Nephron (organoid): ENCODE measurements around the gene SPTAN1.
A peak's percentile ranks its signal among the peaks of the same experiment; 100 is the strongest.

Experiments used
- H3K27ac Mint-ChIP-seq, 3 experiments: 2 replicates each; pipeline ENCODE4 v1.8.0; 2020; ENCODE audit warnings: mixed read lengths in 3 of 3, mild to moderate bottlenecking in 2 of 3, moderate library complexity in 1 of 3
- H3K27me3 Mint-ChIP-seq: 2 replicates; pipeline ENCODE4 v1.8.0; 2021; ENCODE audit warnings: low read depth, mild to moderate bottlenecking, moderate library complexity, mixed read lengths
- H3K36me3 Mint-ChIP-seq: 2 replicates; pipeline ENCODE4 v1.8.0; 2020; ENCODE audit warnings: low read depth, mixed read lengths
- H3K4me1 Mint-ChIP-seq: 2 replicates; pipeline ENCODE4 v1.8.0; 2020; ENCODE audit warnings: mixed read lengths
- H3K4me3 Mint-ChIP-seq, 3 experiments: 2 replicates each; pipeline ENCODE4 v1.8.0; 2020; ENCODE audit warnings: mild to moderate bottlenecking in 3 of 3, mixed read lengths in 3 of 3, moderate library complexity in 2 of 3
- H3K9me3 Mint-ChIP-seq: 2 replicates; pipeline ENCODE4 v1.8.0; 2020; ENCODE audit warnings: mixed read lengths
- CTCF ChIP-seq, 3 experiments: fragments of 200-600 bp; sonication (generic); IDR thresholded peaks; one replicate each; pipeline ENCODE4 v1.5.0; 2021; ENCODE audit warnings: antibody characterized with exemption in 3 of 3; ENCODE audit not compliant: unreplicated experiment in 3 of 3

The SPTAN1 gene

GRCh38 chr9:128629136-128629535, 76.7 kb downstream of the SPTAN1 start:
- TF ChIP-seq CTCF (IDR thresholded peaks at IDR 0.05; ENCODE audit: unreplicated experiment in 3 of 3): no peak
- Mint-ChIP-seq H3K27ac (peak overlapping the region in 2 of 3 experiments; percentile 38 to 55), H3K4me3 (no peak overlapping the region), H3K27me3 (no peaks in the 10 kb centered on the region), H3K36me3 (peaks cover 66% of the 10 kb centered on the region), H3K9me3 (no peaks in the 10 kb centered on the region), H3K4me1 (no peaks in the 10 kb centered on the region)

GRCh38 chr9:128629852-128630545, 77.6 kb downstream of the SPTAN1 start:
- no peak for TF ChIP-seq CTCF (IDR thresholded peaks at IDR 0.05; ENCODE audit: unreplicated experiment in 3 of 3)
- H3K27me3 Mint-ChIP-seq: no peaks in the 10 kb centered on the region
- no peaks in the 10 kb centered on the region for H3K4me1 Mint-ChIP-seq
- H3K4me3 Mint-ChIP-seq: no peak overlapping the region
- no peak overlapping the region for H3K27ac Mint-ChIP-seq
- peaks cover 57% of the 10 kb centered on the region for H3K36me3 Mint-ChIP-seq
- no peaks in the 10 kb centered on the region for H3K9me3 Mint-ChIP-seq

GRCh38 chr9:128631636-128632035, 79.2 kb downstream of the SPTAN1 start:
- TF ChIP-seq CTCF (IDR thresholded peaks at IDR 0.05; ENCODE audit: unreplicated experiment in 3 of 3): no peak
- Mint-ChIP-seq H3K27me3 (no peaks in the 10 kb centered on the region), H3K9me3 (no peaks in the 10 kb centered on the region), H3K27ac (no peak overlapping the region), H3K4me3 (no peak overlapping the region), H3K36me3 (peaks cover 41% of the 10 kb centered on the region), H3K4me1 (no peaks in the 10 kb centered on the region)

GRCh38 chr9:128632066-128632465, 79.7 kb downstream of the SPTAN1 start:
- Mint-ChIP-seq H3K36me3 (peaks cover 41% of the 10 kb centered on the region), H3K9me3 (no peaks in the 10 kb centered on the region), H3K27me3 (no peaks in the 10 kb centered on the region), H3K4me3 (no peak overlapping the region), H3K27ac (no peak overlapping the region), H3K4me1 (no peaks in the 10 kb centered on the region)
- no peak for TF ChIP-seq CTCF (IDR thresholded peaks at IDR 0.05; ENCODE audit: unreplicated experiment in 3 of 3)

- no peaks in the 10 kb centered on the region for H3K9me3 Mint-ChIP-seq
- H3K36me3 Mint-ChIP-seq: peaks cover 41% of the 10 kb centered on the region
- H3K4me1 Mint-ChIP-seq: no peaks in the 10 kb centered on the region
- TF ChIP-seq CTCF (IDR thresholded peaks at IDR 0.05; ENCODE audit: unreplicated experiment in 3 of 3): no peak
- H3K4me3 Mint-ChIP-seq: no peak overlapping the region
- H3K27me3 Mint-ChIP-seq: no peaks in the 10 kb centered on the region
- H3K27ac Mint-ChIP-seq: no peak overlapping the region
These were observed 80.1 kb downstream of the SPTAN1 start for GRCh38 chr9:128632486-128632885.

- H3K36me3 Mint-ChIP-seq: peaks cover 37% of the 10 kb centered on the region
- no peaks in the 10 kb centered on the region for H3K9me3 Mint-ChIP-seq
- no peaks in the 10 kb centered on the region for H3K27me3 Mint-ChIP-seq
- H3K27ac Mint-ChIP-seq: peak overlapping the region in 1 of 3 experiments; percentile 30
- no peak overlapping the region for H3K4me3 Mint-ChIP-seq
- no peaks in the 10 kb centered on the region for H3K4me1 Mint-ChIP-seq
- TF ChIP-seq CTCF (IDR thresholded peaks at IDR 0.05; ENCODE audit: unreplicated experiment in 3 of 3): no peak
These were observed 80.7 kb downstream of the SPTAN1 start for GRCh38 chr9:128633057-128633456.
